Activated CD8-positive, alpha-beta T cell treated with anti-CD3 and anti-CD28 coated beads for 36 hours (primary cell): ENCODE measurements around the gene SPEF2. TPM values are rescaled to one million over a fixed set of nuclear protein-coding genes. Genes with fewer than 3 reads are reported as not detected.

Source experiments
- ATAC-seq: fragments of 200-7000 bp; cut with Tn5 transposase; one replicate; pipeline ENCODE4 v1.10.0; 2021; ENCODE audit warnings: mild to moderate bottlenecking, moderate library complexity
- CTCF ChIA-PET: fragments of 350-600 bp; sonication (Branson Sonifier 250); formaldehyde crosslinking; loops from one replicate; lab custom pipeline; 2021; ENCODE audit warnings: antibody characterized with exemption; lab: Charles Lee
- POLR2A ChIA-PET: fragments of 350-600 bp; sonication (Branson Sonifier 250); formaldehyde crosslinking; loops from one replicate; lab custom pipeline; 2021; ENCODE audit warnings: antibody characterized with exemption; lab: Charles Lee
- DNase-seq: peaks from one replicate; pipeline ENCODE4 v3.0.0-alpha.2; 2020
- H3K27ac Mint-ChIP-seq: one replicate; pipeline ENCODE4 v1.8.0; 2021; ENCODE audit warnings: mild to moderate bottlenecking, mixed read lengths
- H3K27me3 Mint-ChIP-seq: one replicate; pipeline ENCODE4 v1.8.0; 2021; ENCODE audit warnings: mixed read lengths
- H3K36me3 Mint-ChIP-seq: one replicate; pipeline ENCODE4 v1.8.0; 2021; ENCODE audit warnings: low read depth, mixed read lengths
- H3K4me1 Mint-ChIP-seq: one replicate; pipeline ENCODE4 v1.8.0; 2021; ENCODE audit warnings: low read depth, mixed read lengths
- H3K4me3 Mint-ChIP-seq: one replicate; pipeline ENCODE4 v1.8.0; 2021; ENCODE audit warnings: mild to moderate bottlenecking, moderate library complexity, mixed read lengths
- H3K9me3 Mint-ChIP-seq: one replicate; pipeline ENCODE4 v1.8.0; 2021; ENCODE audit warnings: mixed read lengths
- intact Hi-C: fragments of 100-400 bp; cut with micrococcal nuclease; formaldehyde crosslinking; loops from one replicate; pipeline ENCODE4 v1.10.0; 2022
- total RNA-seq, 2 experiments: library from RNA; stranded (reverse); gene quantifications; one replicate each; pipeline ENCODE4 v1.2.3, GENCODE V29; 2021
- TF ChIP-seq, protein P1 (sequence below): fragments of 200-600 bp; IDR thresholded peaks from one replicate; pipeline ENCODE4 v1.8.0; 2022; ENCODE audit warnings: antibody characterized with exemption, mild to moderate bottlenecking

SPEF2 gene
- total RNA-seq, 2 experiments from 2014 or later = 8.4 to 9.9 TPM

GRCh38 chr5:35677878-35678277, 60.2 kb downstream of the SPEF2 start:
- Mint-ChIP-seq H3K36me3 (peaks cover 8% of the 10 kb centered on the region), H3K27ac (no peak overlapping the region), H3K4me1 (peaks cover 34% of the 10 kb centered on the region), H3K4me3 (no peak overlapping the region), H3K27me3 (no peaks in the 10 kb centered on the region), H3K9me3 (no peaks in the 10 kb centered on the region)
- TF ChIP-seq, protein P1, sequence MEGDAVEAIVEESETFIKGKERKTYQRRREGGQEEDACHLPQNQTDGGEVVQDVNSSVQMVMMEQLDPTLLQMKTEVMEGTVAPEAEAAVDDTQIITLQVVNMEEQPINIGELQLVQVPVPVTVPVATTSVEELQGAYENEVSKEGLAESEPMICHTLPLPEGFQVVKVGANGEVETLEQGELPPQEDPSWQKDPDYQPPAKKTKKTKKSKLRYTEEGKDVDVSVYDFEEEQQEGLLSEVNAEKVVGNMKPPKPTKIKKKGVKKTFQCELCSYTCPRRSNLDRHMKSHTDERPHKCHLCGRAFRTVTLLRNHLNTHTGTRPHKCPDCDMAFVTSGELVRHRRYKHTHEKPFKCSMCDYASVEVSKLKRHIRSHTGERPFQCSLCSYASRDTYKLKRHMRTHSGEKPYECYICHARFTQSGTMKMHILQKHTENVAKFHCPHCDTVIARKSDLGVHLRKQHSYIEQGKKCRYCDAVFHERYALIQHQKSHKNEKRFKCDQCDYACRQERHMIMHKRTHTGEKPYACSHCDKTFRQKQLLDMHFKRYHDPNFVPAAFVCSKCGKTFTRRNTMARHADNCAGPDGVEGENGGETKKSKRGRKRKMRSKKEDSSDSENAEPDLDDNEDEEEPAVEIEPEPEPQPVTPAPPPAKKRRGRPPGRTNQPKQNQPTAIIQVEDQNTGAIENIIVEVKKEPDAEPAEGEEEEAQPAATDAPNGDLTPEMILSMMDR = no peak
- ChIA-PET CTCF (interaction anchor here (0.8 kb wide), 1 partner anchor 391 kb away, joined by 3 read pairs; no protein-coding TSS in a partner anchor), POLR2A (no interaction called here)
- ATAC-seq (no peak), DNase-seq (no peak)
- intact Hi-C loops = no loop called here

DNA sequence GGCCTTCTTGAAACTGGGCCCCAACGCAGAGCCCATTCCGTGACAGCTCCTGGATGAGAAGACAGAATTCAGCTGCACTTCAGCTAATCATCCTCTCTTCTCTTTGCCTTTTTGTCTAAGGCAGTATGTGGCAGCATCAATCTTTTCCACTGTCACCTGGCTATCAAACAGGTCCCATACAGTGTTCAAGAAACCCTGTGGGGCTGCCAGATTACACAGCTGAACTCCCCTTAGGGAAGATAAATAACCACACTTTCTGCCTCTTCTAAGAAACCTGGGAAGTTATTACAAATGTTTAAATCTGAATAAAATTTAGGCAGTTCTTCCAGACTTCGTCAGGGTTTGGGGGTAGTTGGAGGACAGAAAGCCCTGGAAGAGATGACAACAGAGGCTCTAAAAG, 61.0 kb downstream of the SPEF2 start:
- H3K4me3 Mint-ChIP-seq = no peak overlapping the region
- POLR2A ChIA-PET = interaction anchor here (1.2 kb wide), 1 partner anchor 13 kb away, joined by 5 read pairs; no protein-coding TSS in a partner anchor
- DNase-seq (no peak), ATAC-seq (no peak)
- H3K9me3 Mint-ChIP-seq = no peaks in the 10 kb centered on the region
- CTCF ChIA-PET = interaction anchor here (0.8 kb wide), 1 partner anchor 391 kb away, joined by 3 read pairs; no protein-coding TSS in a partner anchor
- TF ChIP-seq, protein P1 = no peak
- H3K27me3 Mint-ChIP-seq = no peaks in the 10 kb centered on the region
- peaks cover 26% of the 10 kb centered on the region for H3K4me1 Mint-ChIP-seq
- peaks cover 8% of the 10 kb centered on the region for H3K36me3 Mint-ChIP-seq
- H3K27ac Mint-ChIP-seq = no peak overlapping the region
- intact Hi-C loops = no loop called here

GRCh38 chr5:35679357-35679756, 61.7 kb downstream of the SPEF2 start:
- H3K4me3 Mint-ChIP-seq = no peak overlapping the region
- intact Hi-C loops = no loop called here
- no peaks in the 10 kb centered on the region for H3K27me3 Mint-ChIP-seq
- TF ChIP-seq, protein P1 = no peak
- ChIA-PET POLR2A (interaction anchor here (1.2 kb wide), 1 partner anchor 14 kb away, joined by 5 read pairs; no protein-coding TSS in a partner anchor), CTCF (no interaction called here)
- DNase-seq = no peak
- H3K27ac Mint-ChIP-seq = no peak overlapping the region
- ATAC-seq = no peak
- H3K9me3 Mint-ChIP-seq = no peaks in the 10 kb centered on the region
- peaks cover 21% of the 10 kb centered on the region for H3K4me1 Mint-ChIP-seq
- peaks cover 6% of the 10 kb centered on the region for H3K36me3 Mint-ChIP-seq

- H3K4me1 Mint-ChIP-seq = peaks cover 17% of the 10 kb centered on the region
- CTCF ChIA-PET = interaction anchor here (1.5 kb wide), 1 partner anchor 245 kb away, joined by 4 read pairs; no protein-coding TSS in a partner anchor
- no peaks in the 10 kb centered on the region for H3K36me3 Mint-ChIP-seq
- no peak overlapping the region for H3K4me3 Mint-ChIP-seq
- DNase-seq (no peak), ATAC-seq (no peak)
- TF ChIP-seq, protein P1 = no peak
- no peak overlapping the region for H3K27ac Mint-ChIP-seq
- no peaks in the 10 kb centered on the region for H3K9me3 Mint-ChIP-seq
- intact Hi-C loops = no loop called here
- H3K27me3 Mint-ChIP-seq = no peaks in the 10 kb centered on the region
- POLR2A ChIA-PET = no interaction called here
Observed at GRCh38 chr5:35681911-35682310, 64.2 kb downstream of the SPEF2 start.

DNA sequence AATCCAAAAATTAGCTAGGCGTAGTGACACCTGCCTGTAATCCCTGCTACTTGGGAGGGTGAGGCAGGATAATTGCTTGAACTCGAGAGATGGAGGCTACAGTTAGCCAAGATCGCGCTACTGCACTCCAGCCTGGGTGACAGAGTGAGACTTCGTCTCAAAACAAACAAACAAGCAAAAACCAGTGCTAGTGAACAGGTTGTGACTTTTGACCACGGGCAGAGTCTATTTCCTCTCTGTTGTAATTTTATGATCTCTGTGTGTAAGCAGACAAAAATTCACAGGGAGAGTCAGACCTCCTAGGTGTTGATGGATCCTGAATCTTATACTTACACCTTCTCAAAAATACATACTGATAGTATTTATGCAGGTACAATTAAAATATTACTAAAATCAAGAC, 65.8 kb downstream of the SPEF2 start:
- POLR2A ChIA-PET = no interaction called here

More for the DNA sequence above, 65.8 kb downstream of the SPEF2 start:
- DNase-seq = no peak
- Mint-ChIP-seq H3K27me3 (no peaks in the 10 kb centered on the region), H3K4me3 (no peak overlapping the region), H3K9me3 (no peaks in the 10 kb centered on the region), H3K36me3 (no peaks in the 10 kb centered on the region), H3K4me1 (peaks cover 15% of the 10 kb centered on the region), H3K27ac (no peak overlapping the region)
- CTCF ChIA-PET = no interaction called here
- ATAC-seq = no peak
- intact Hi-C loops = no loop called here
- TF ChIP-seq, protein P1 = no peak
